K562 (cell line): ENCODE results near the gene UBE2D2. TPM values are rescaled to one million over a fixed set of nuclear protein-coding genes. Genes with fewer than 3 reads are reported as not detected.

ENCODE experiments used
- BCL6 ChIP-seq: fragments of 250-450 bp; sonication (Bioruptor Pico); IDR thresholded peaks from 2 replicates; pipeline ENCODE4 v1.4.0; 2020
- BRD9 ChIP-seq: fragments of 450-650 bp; IDR thresholded peaks from 2 replicates; pipeline ENCODE4 v1.6.1; 2018; ENCODE audit warnings: low read depth; ENCODE audit not compliant: partially characterized antibody
- CBX5 ChIP-seq: IDR thresholded peaks from 2 replicates; pipeline ENCODE4 v1.6.1; 2014; ENCODE audit warnings: low read depth, borderline replicate concordance
- ESRRA ChIP-seq: fragments of 450-650 bp; IDR thresholded peaks from 2 replicates; pipeline ENCODE4 v1.6.1; 2014; ENCODE audit warnings: low read depth, mild to moderate bottlenecking, moderate library complexity, borderline replicate concordance
- HLTF ChIP-seq: fragments of 450-650 bp; IDR thresholded peaks from 2 replicates; pipeline ENCODE4 v1.6.1; 2016
- HSF4 ChIP-seq: fragments of 250-450 bp; sonication (Bioruptor Pico); IDR thresholded peaks from 2 replicates; pipeline ENCODE4 v2.1.2; 2022; ENCODE audit warnings: mild to moderate bottlenecking, moderate library complexity, borderline replicate concordance
- IRF2 ChIP-seq: sonication (generic); formaldehyde crosslinking; IDR thresholded peaks from 2 replicates; pipeline ENCODE4 v1.8.1; 2022; ENCODE audit warnings: mild to moderate bottlenecking, missing genetic modification reagents
- KLF1 ChIP-seq: fragments of 450-650 bp; IDR thresholded peaks from 2 replicates; pipeline ENCODE4 v1.6.1; 2016; ENCODE audit warnings: missing genetic modification characterization, missing compliant biosample characterization
- MXI1 ChIP-seq: IDR thresholded peaks from 2 replicates; pipeline ENCODE4 v1.6.1; 2011; ENCODE audit warnings: low read depth, mild to moderate bottlenecking, improper control_type of control experiment, low read length
- NFIX ChIP-seq: fragments of 250-450 bp; sonication (Bioruptor Pico); IDR thresholded peaks from 2 replicates; pipeline ENCODE4 v1.4.0; 2020; ENCODE audit warnings: low read depth, mild to moderate bottlenecking, moderate library complexity
- NKRF ChIP-seq: fragments of 450-650 bp; IDR thresholded peaks from 2 replicates; pipeline ENCODE4 v1.6.1; 2016; ENCODE audit warnings: borderline replicate concordance
- NR2C1 ChIP-seq, 2 experiments: fragments of 450-650 bp; IDR thresholded peaks; 2 replicates each; pipeline ENCODE4 v1.6.1; 2017; ENCODE audit warnings: mild to moderate bottlenecking in 2 of 2, antibody characterized with exemption in 1 of 2, inconsistent platforms in 1 of 2, missing compliant biosample characterization in 1 of 2, missing genetic modification characterization in 1 of 2
- PHB2 ChIP-seq: fragments of 450-650 bp; IDR thresholded peaks from 2 replicates; pipeline ENCODE4 v1.6.1; 2017; ENCODE audit warnings: low read depth
- RBM22 ChIP-seq: fragments of 200-400 bp; formaldehyde crosslinking; IDR thresholded peaks from 2 replicates; pipeline ENCODE4 v1.6.1; 2018; ENCODE audit warnings: low read length, low read depth; ENCODE audit not compliant: poor library complexity, severe bottlenecking
- RBM39 ChIP-seq: fragments of 200-400 bp; formaldehyde crosslinking; optimal IDR thresholded peaks from 2 replicates; pipeline ENCODE3; 2018; ENCODE audit warnings: low read depth, low read length
- SNAPC5 ChIP-seq: fragments of 250-450 bp; sonication (Bioruptor Pico); IDR thresholded peaks from 2 replicates; pipeline ENCODE4 v1.8.0; 2021; ENCODE audit warnings: moderate library complexity, mild to moderate bottlenecking, inconsistent platforms
- SPI1 ChIP-seq: IDR thresholded peaks from 2 replicates; pipeline ENCODE4 v1.6.1; 2011; ENCODE audit warnings: low read depth, low read length, control low read depth, borderline replicate concordance
- STAT5B ChIP-seq: fragments of 250-450 bp; sonication (Bioruptor Pico); IDR thresholded peaks from 2 replicates; pipeline ENCODE4 v1.8.0; 2021; ENCODE audit warnings: mild to moderate bottlenecking, inconsistent platforms
- TOE1 ChIP-seq, 2 experiments: fragments of 450-650 bp in 1 of 2; sonication (generic) in 1 of 2; formaldehyde crosslinking in 1 of 2; IDR thresholded peaks; 2 replicates each; pipeline versions ENCODE4 v1.7.1 to v1.8.0; 2016 to 2022; ENCODE audit warnings: borderline replicate concordance in 2 of 2, mild to moderate bottlenecking in 2 of 2, antibody characterized with exemption in 1 of 2, inconsistent platforms in 1 of 2, low read depth in 1 of 2, missing genetic modification reagents in 1 of 2, moderate library complexity in 1 of 2
- ZNF121 ChIP-seq: sonication (generic); formaldehyde crosslinking; conservative IDR thresholded peaks from 2 replicates; pipeline ENCODE4 v1.8.0; 2022; ENCODE audit warnings: missing genetic modification reagents
- ZNF133 ChIP-seq: fragments of 250-450 bp; sonication (Bioruptor Pico); IDR thresholded peaks from 2 replicates; pipeline ENCODE4 v1.4.0; 2020; ENCODE audit warnings: mild to moderate bottlenecking
- ZNF551 ChIP-seq: fragments of 250-450 bp; sonication (Bioruptor Pico); IDR thresholded peaks from 2 replicates; pipeline ENCODE4 v1.5.0; 2021; ENCODE audit warnings: mild to moderate bottlenecking, moderate library complexity
- polyA plus RNA-seq, 8 experiments: library from polyadenylated mRNA; depleted of rRNA in 4 of 8; stranded (reverse) in 5 of 8; unstranded in 3 of 8; fragments of >200 nt; fragmentation: Nextera tagmentation in 2 of 8; fragmentation: Illumina TruSeq in 1 of 8; extraction: Ambion mirVana in 2 of 8; extraction: Trizol in 1 of 8; gene quantifications; 2 replicates each; pipeline versions ENCODE4 v1.2.1 to v1.2.3, GENCODE V29; 2011 to 2014; ENCODE audit warnings: inconsistent platforms in 1 of 8, missing spikeins in 1 of 8
- total RNA-seq, 7 experiments: library from RNA; depleted of rRNA in 6 of 7; stranded (reverse); fragments of >200 nt in 6 of 7; fragmentation: Illumina TruSeq in 2 of 7; extraction: Trizol in 2 of 7; gene quantifications; 2 replicates each; pipeline versions ENCODE4 v1.2.1 to v1.2.3, GENCODE V29; 2011 to 2021; ENCODE audit warnings: low replicate concordance in 1 of 7
- TF ChIP-seq, protein P1 (sequence below): fragments of 450-650 bp; formaldehyde crosslinking; IDR thresholded peaks from 2 replicates; pipeline ENCODE4 v1.4.0; 2022; ENCODE audit warnings: missing genetic modification characterization
- TF ChIP-seq, protein P2 (sequence below): fragments of 250-450 bp; sonication (Bioruptor Pico); IDR thresholded peaks from 2 replicates; pipeline ENCODE4 v1.4.0; 2020; ENCODE audit warnings: mild to moderate bottlenecking, moderate library complexity

Gene UBE2D2
- total and polyA plus RNA-seq, 9 of the 15 experiments (the other 6 are each of a cell fraction or from before 2014, with no cell fraction given), result 53.6 to 198 (median 122) TPM

DNA sequence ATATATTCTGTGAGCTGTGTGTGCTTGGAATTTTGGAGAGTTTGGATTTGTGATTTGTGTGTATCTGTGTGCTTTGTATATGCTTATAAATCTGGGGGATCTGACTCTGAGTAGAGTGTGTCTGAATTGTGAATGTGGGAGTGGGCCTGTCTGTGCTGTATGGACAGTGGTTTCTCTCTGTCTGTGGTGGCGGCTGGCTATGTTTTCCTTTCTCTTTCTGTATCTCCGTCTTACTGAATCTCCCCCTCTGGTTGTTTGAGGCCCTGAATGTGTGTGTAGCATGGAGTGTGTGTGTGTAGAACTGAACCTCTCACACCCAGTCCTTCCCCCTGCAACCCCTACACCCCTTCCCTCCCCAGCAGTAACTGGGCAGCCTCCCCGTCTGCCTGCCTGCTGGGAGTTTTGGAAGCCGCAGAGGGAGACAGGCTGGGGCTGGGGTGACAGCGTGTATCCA, 91.7 kb downstream of the UBE2D2 start (continued):
- TF ChIP-seq SPI1 (no peak), IRF2 (CRISPR knock-in tag) (no peak), CBX5 (no peak), NR2C1 (IDR thresholded peaks at IDR 0.05) (no peak), NR2C1 (tag; IDR thresholded peaks at IDR 0.05) (no peak), RBM39 (no peak), NFIX (CRISPR knock-in tag) (no peak), KLF1 (no peak), HLTF (no peak), MXI1 (no peak), PHB2 (0 out of 2 replicates have a peak, but pooled peaks have one; percentile 32), SNAPC5 (CRISPR knock-in tag) (no peak), RBM22 (no peak), ZNF133 (CRISPR knock-in tag) (no peak), BCL6 (CRISPR knock-in tag) (no peak), BRD9 (no peak), ZNF551 (no peak), HSF4 (CRISPR knock-in tag) (no peak), ZNF121 (CRISPR knock-in tag) (no peak), NKRF (0 out of 2 replicates have a peak, but pooled peaks have one; percentile 42), ESRRA (no peak), STAT5B (CRISPR knock-in tag) (no peak), TOE1 (IDR thresholded peaks at IDR 0.05; ENCODE audit: borderline replicate concordance) (no peak), TOE1 (CRISPR knock-in tag; IDR thresholded peaks at IDR 0.05; ENCODE audit: borderline replicate concordance, low read depth) (no peak)
- TF ChIP-seq, protein P1, sequence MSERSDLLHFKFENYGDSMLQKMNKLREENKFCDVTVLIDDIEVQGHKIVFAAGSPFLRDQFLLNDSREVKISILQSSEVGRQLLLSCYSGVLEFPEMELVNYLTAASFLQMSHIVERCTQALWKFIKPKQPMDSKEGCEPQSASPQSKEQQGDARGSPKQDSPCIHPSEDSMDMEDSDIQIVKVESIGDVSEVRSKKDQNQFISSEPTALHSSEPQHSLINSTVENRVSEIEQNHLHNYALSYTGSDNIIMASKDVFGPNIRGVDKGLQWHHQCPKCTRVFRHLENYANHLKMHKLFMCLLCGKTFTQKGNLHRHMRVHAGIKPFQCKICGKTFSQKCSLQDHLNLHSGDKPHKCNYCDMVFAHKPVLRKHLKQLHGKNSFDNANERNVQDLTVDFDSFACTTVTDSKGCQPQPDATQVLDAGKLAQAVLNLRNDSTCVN (CRISPR knock-in tag), result 0 out of 2 replicates have a peak, but pooled peaks have one; percentile 56
- TF ChIP-seq, protein P2, sequence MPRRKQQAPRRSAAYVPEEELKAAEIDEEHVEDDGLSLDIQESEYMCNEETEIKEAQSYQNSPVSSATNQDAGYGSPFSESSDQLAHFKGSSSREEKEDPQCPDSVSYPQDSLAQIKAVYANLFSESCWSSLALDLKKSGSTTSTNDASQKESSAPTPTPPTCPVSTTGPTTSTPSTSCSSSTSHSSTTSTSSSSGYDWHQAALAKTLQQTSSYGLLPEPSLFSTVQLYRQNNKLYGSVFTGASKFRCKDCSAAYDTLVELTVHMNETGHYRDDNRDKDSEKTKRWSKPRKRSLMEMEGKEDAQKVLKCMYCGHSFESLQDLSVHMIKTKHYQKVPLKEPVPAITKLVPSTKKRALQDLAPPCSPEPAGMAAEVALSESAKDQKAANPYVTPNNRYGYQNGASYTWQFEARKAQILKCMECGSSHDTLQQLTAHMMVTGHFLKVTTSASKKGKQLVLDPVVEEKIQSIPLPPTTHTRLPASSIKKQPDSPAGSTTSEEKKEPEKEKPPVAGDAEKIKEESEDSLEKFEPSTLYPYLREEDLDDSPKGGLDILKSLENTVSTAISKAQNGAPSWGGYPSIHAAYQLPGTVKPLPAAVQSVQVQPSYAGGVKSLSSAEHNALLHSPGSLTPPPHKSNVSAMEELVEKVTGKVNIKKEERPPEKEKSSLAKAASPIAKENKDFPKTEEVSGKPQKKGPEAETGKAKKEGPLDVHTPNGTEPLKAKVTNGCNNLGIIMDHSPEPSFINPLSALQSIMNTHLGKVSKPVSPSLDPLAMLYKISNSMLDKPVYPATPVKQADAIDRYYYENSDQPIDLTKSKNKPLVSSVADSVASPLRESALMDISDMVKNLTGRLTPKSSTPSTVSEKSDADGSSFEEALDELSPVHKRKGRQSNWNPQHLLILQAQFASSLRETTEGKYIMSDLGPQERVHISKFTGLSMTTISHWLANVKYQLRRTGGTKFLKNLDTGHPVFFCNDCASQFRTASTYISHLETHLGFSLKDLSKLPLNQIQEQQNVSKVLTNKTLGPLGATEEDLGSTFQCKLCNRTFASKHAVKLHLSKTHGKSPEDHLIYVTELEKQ, result no peak
